ENCODE measurements around the gene PTPN1. TPM values are rescaled to one million over a fixed set of nuclear protein-coding genes. Genes with fewer than 3 reads are reported as not detected.

Gene PTPN1
- total RNA-seq, 1 donor: 45.3 TPM

GRCh38 chr20:50602432-50603088, 92.4 kb downstream of the PTPN1 start:
- H3K4me3 ChIP-seq (ENCODE audit: low read depth, low read length): no peak overlapping the region
- no peak for TF ChIP-seq CTCF (IDR thresholded peaks at IDR 0.05; ENCODE audit: insufficient read depth, low read depth, low read length)
- DNase-seq (ENCODE audit: low read depth): no peak

- no peak for TF ChIP-seq CTCF (IDR thresholded peaks at IDR 0.05; ENCODE audit: insufficient read depth, low read depth, low read length)
- no peak for DNase-seq (ENCODE audit: low read depth)
- H3K4me3 ChIP-seq (ENCODE audit: low read depth, low read length): no peak overlapping the region
Measured at GRCh38 chr20:50604451-50604850, 94.3 kb downstream of the PTPN1 start.

GRCh38 chr20:50605136-50605535, 95.0 kb downstream of the PTPN1 start:
- TF ChIP-seq CTCF (IDR thresholded peaks at IDR 0.05; ENCODE audit: insufficient read depth, low read depth, low read length): no peak
- no peak for DNase-seq (ENCODE audit: low read depth)
- H3K4me3 ChIP-seq (ENCODE audit: low read depth, low read length): no peak overlapping the region

- no peak overlapping the region for H3K4me3 ChIP-seq (ENCODE audit: low read depth, low read length)
- DNase-seq (ENCODE audit: low read depth): no peak
- TF ChIP-seq CTCF (IDR thresholded peaks at IDR 0.05; ENCODE audit: insufficient read depth, low read depth, low read length): no peak
Measured at GRCh38 chr20:50607436-50607835, 97.3 kb downstream of the PTPN1 start.

GRCh38 chr20:50607850-50608749, 97.9 kb downstream of the PTPN1 start:
- DNase-seq (ENCODE audit: low read depth): no peak
- no peak for TF ChIP-seq CTCF (IDR thresholded peaks at IDR 0.05; ENCODE audit: insufficient read depth, low read depth, low read length)
- no peak overlapping the region for H3K4me3 ChIP-seq (ENCODE audit: low read depth, low read length)

- no peak for DNase-seq (ENCODE audit: low read depth)
- no peak for TF ChIP-seq CTCF (IDR thresholded peaks at IDR 0.05; ENCODE audit: insufficient read depth, low read depth, low read length)
- H3K4me3 ChIP-seq (ENCODE audit: low read depth, low read length): no peak overlapping the region
Measured at GRCh38 chr20:50608750-50609104, 98.5 kb downstream of the PTPN1 start.
